Measurements from ENCODE around the gene APPBP2.

APPBP2 gene

GRCh38 chr17:60545465-60546191, 19.6 kb upstream of the APPBP2 start:
- H3K4me3 ChIP-seq (replicated peaks; ENCODE audit: low read depth, low read length), result no peak overlapping the region
- TF ChIP-seq, protein P1, sequence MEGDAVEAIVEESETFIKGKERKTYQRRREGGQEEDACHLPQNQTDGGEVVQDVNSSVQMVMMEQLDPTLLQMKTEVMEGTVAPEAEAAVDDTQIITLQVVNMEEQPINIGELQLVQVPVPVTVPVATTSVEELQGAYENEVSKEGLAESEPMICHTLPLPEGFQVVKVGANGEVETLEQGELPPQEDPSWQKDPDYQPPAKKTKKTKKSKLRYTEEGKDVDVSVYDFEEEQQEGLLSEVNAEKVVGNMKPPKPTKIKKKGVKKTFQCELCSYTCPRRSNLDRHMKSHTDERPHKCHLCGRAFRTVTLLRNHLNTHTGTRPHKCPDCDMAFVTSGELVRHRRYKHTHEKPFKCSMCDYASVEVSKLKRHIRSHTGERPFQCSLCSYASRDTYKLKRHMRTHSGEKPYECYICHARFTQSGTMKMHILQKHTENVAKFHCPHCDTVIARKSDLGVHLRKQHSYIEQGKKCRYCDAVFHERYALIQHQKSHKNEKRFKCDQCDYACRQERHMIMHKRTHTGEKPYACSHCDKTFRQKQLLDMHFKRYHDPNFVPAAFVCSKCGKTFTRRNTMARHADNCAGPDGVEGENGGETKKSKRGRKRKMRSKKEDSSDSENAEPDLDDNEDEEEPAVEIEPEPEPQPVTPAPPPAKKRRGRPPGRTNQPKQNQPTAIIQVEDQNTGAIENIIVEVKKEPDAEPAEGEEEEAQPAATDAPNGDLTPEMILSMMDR (IDR thresholded peaks at IDR 0.05; ENCODE audit: low read depth, low read length, missing control alignments), result no peak
- no peak for DNase-seq (ENCODE audit: extremely low read depth, low read depth)

DNA sequence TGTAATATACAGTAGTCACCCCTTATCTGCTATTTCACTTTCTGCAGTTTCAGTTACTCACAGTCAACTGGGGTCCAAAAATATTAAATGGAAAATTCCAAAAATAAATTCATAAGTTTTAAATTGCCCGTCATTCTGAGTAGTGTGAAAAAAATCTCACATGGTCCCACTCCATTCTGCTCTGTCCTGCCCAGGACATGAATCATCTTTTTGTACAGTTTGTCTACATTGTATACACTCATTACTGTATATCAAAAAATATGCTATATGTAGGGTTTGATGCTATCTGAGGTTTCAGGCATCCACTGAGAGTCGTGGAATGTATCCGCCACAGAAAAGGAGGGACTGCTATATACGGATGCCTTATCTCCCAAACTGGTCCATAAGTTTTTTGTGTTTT, 16.0 kb upstream of the APPBP2 start:
- no peak for DNase-seq (ENCODE audit: extremely low read depth, low read depth)
- H3K4me3 ChIP-seq (replicated peaks; ENCODE audit: low read depth, low read length), result no peak overlapping the region
- TF ChIP-seq, protein P1 (IDR thresholded peaks at IDR 0.05; ENCODE audit: low read depth, low read length, missing control alignments), result no peak

- TF ChIP-seq, protein P1 (IDR thresholded peaks at IDR 0.05; ENCODE audit: low read depth, low read length, missing control alignments), result no peak
- no peak for DNase-seq (ENCODE audit: extremely low read depth, low read depth)
- H3K4me3 ChIP-seq (replicated peaks; ENCODE audit: low read depth, low read length), result no peak overlapping the region
Measured at GRCh38 chr17:60540460-60540859, 14.4 kb upstream of the APPBP2 start.

GRCh38 chr17:60539807-60540206, 13.8 kb upstream of the APPBP2 start:
- H3K4me3 ChIP-seq (replicated peaks; ENCODE audit: low read depth, low read length), result no peak overlapping the region
- TF ChIP-seq, protein P1 (IDR thresholded peaks at IDR 0.05; ENCODE audit: low read depth, low read length, missing control alignments), result no peak
- no peak for DNase-seq (ENCODE audit: extremely low read depth, low read depth)

DNA sequence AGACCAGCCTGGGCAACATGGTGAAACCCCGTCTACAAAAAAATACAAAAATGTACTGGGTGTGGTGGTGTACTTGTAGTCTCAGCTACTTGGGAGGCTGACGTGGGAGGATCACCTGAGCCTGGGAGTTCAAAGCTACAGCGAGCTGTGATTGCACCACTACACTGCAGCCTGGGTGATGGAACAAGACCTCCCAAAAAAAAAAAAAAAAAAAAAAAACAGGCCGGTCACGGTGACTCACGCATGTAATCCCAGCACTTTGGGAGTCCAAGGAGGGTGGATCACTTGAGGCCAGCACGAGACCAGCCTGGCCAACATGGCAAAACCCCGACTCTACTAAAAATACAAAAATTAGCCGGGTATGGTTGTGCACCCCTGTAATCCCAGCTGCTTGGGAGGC, 12.7 kb upstream of the APPBP2 start:
- TF ChIP-seq, protein P1 (IDR thresholded peaks at IDR 0.05; ENCODE audit: low read depth, low read length, missing control alignments), result no peak
- no peak for DNase-seq (ENCODE audit: extremely low read depth, low read depth)
- H3K4me3 ChIP-seq (replicated peaks; ENCODE audit: low read depth, low read length), result no peak overlapping the region

- DNase-seq (ENCODE audit: extremely low read depth, low read depth), result peak; percentile 79
- no peak overlapping the region for H3K4me3 ChIP-seq (replicated peaks; ENCODE audit: low read depth, low read length)
- TF ChIP-seq, protein P1 (IDR thresholded peaks at IDR 0.05; ENCODE audit: low read depth, low read length, missing control alignments), result no peak
Measured at GRCh38 chr17:60535382-60536279, 9.6 kb upstream of the APPBP2 start.
